ENCODE measurements around the gene HIGD1C. TPM values are rescaled to one million over a fixed set of nuclear protein-coding genes. Genes with fewer than 3 reads are reported as not detected.
"Not testable (repeated sequence)": the region's sequence is repeated elsewhere in the genome, so short reads cannot be mapped to it uniquely, and the experiment has no call there.

Gene HIGD1C
- total RNA-seq, 1 experiment from 2014 or later = not detected

DNA sequence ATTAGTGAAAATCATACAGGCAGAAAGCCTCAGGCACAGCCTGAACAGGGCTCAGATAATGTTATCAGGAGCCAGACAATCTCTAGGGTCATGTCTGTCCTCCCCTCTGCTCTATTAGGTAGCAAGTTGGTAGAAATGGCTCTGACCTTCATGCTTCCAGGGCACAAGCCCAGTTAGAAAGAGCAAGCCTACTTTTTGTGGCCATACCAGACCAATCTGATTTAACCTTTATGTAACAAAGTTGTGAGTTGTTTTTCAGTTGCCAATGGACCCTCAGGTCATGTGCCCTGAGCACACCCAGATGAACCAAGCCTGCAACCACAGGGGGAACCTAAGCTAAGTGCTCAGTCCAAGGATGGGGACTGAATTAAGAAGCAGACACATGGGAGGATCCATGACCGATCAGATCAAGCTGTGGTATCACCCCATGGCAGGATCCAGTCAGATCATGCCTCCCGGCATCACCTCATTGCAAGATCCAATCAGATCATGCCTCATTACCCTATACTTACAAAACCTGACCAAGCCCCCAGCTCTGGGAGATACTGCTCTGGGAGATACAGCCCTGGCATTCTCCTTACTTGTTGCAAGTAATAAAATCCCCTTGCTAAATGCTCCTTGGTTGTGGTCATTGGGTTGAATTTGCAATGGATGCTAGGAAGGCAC is 18.8 kb upstream of the HIGD1C start:
- DNase-seq (ENCODE audit: low spot score) = no peak

DNA sequence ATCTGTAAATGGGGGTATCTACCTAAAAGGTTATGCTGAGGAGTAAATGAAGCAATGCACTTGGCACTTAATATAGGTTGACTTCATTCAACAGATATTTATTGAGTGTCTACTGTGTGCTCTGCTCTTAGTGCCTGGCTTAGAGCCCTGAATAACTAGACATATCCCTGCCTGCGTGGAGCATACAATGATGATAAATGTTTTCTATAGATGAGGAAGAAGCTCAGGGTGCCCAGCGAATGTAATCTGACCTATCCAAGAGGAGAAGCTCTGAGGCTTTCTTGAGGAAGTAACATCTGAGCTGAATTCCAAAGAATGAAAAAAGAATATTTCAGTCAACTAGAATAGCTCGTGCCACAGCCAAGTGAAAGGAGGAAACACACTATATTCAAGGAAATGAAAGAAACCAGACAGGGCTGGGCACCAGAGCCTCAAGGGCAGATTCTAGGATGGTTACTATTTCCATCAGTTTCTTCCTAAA is 17.9 kb upstream of the HIGD1C start:
- no peak for DNase-seq (ENCODE audit: low spot score)

GRCh38 chr12:50934981-50935807 is 17.1 kb upstream of the HIGD1C start:
- DNase-seq (ENCODE audit: low spot score) = peak; percentile 48

GRCh38 chr12:50936821-50937530 is 15.4 kb upstream of the HIGD1C start:
- no peak for DNase-seq (ENCODE audit: low spot score)

- DNase-seq (ENCODE audit: low spot score) = no peak
Measured at GRCh38 chr12:50937653-50938052, 14.7 kb upstream of the HIGD1C start.

GRCh38 chr12:50947933-50948626 is 4.3 kb upstream of the HIGD1C start:
- DNase-seq (ENCODE audit: low spot score) = no peak

DNA sequence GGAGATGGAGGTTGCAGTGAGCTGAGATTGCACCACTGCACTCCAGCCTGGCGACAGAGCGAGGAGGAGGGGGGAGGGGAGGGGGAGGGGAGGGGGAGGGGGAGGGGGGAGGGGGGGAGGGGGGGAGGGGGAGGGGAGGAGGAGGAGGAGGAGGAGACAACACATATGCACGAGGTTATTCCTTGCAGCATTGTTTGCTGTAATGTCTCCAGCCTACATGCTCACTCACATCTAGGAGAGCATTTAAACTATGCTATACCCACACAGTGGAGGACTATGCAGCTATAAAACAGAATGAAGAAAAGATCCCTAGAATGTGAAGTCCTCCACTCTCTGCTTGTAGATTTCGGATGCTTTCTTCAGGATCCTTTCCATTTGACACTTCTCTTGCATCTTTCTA is 3.5 kb upstream of the HIGD1C start:
- no peak for DNase-seq (ENCODE audit: low spot score)

DNA sequence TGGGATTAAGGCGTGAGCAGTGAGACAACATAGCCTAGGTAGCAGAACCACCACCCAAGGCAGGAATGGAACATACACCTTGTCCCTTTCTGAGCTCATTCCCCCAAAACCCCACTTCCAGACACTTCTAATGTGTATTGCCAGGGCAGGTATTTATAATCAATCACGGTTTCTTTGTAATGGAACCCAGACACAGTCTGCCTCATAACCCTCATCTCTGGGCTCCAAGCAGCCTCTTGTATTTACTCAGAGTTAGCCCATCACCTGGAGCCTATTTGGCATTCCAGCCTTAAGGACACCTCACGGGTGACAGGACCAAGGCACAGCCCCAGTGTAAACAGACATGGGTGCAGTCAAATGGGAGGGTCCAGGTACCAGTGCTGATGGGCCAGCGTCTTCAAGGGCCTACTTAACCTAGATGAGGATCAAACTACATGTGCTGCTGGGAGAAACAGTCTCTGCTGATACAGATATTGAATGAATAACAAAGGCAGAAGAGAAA is 2.5 kb upstream of the HIGD1C start:
- no peak for DNase-seq (ENCODE audit: low spot score)

- DNase-seq (ENCODE audit: low spot score) = no peak
Measured at GRCh38 chr12:50951112-50951511, 1.2 kb upstream of the HIGD1C start.

GRCh38 chr12:50953047-50953446 is 703 bp downstream of the HIGD1C start:
- DNase-seq (ENCODE audit: low spot score) = no peak

DNA sequence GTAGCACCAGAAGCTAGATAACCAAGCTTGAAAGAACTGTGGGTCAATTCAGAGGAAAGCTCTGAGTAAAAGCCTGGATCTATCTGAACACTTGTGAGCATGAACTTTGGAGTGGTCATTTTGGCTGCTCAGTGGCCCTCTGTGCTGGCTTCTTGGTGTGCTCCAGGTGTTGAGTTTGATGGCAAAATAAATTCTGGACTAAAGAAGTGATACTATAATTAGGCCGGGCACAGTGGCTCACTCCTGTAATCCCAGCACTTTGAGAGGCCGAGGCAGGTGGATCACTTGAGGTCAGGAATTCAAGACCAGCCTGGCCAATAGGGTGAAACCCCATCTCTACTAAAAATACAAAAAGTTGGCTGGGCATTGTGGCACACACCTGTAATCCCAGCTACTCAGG is 2.4 kb downstream of the HIGD1C start:
- not testable (repeated sequence) for DNase-seq (ENCODE audit: low spot score)

DNA sequence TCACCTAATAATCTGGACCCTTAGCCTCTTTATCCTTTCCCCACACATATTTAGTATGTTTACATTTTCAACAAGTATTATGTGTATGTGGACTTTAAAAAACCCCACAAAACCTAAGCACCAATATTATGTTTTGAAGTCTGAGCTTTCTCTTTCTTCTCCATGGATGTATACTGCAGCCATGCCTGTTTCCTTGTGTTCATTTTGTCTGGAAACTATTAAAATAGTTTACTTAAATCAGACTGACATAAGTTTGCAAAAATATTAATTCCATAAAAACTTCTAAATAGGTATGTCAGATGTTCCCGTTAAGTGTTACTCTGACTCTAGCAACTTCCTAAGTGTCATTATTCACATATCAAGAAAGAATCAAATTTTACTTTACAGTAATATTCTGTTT is 2.9 kb downstream of the HIGD1C start:
- DNase-seq (ENCODE audit: low spot score) = no peak

GRCh38 chr12:50955697-50956096 is 3.4 kb downstream of the HIGD1C start:
- no peak for DNase-seq (ENCODE audit: low spot score)

DNA sequence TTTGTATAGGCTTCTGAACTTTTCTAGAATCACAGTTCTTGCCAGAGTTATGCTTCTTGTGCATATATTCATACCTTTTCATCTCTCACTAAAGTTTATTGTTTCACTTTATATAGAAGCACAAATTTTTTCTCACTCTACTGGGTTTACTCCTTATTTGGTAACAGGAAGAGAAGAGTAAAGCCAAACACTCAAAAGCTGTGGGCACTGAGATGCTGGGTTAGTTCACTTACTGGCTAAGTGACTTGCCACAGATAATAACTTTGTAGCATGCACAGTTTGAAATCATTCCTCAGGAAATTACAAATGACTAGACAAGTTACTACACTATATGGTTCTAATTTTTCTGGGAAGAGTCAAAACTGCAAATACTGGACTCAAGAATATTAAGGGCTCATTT is 7.8 kb downstream of the HIGD1C start:
- DNase-seq (ENCODE audit: low spot score) = peak; percentile 19

DNA sequence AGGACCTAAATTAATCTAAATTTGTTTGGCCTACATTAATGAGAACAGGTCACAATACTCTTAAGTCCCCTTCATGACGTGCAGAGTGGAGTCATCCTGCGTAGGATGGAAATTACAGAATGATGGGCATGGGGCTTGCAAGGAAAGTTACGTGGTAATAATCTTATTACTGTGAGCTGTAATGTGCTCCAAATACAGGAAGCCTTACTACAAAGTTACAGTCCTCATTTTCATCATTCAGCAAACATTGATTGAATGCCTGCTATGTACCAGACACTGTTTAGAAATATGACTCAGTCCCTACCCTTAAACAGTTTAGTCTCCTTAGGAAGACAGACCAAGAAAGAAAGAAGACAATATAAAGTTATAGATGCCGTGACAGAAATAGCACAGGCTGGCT is 9.4 kb downstream of the HIGD1C start:
- DNase-seq (ENCODE audit: low spot score) = no peak

DNA sequence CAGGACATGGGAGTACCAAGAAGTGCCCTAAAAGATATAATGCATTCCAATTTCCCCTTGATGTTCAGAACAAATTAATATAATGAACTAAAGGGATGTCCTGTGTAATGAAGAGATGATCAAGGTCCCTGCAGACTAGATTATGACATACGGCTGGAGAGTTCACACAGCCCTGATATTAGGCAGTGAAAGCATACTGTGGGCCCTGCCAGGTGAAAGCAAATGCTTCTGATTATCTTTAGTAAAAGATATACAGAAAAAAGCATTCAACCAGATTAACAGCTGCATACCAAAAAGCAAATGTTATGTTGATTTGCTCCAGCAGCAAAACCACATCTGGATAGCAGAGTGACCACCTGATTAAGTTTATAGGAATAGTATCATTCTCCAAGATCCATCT is 12.1 kb downstream of the HIGD1C start:
- DNase-seq (ENCODE audit: low spot score) = no peak

DNA sequence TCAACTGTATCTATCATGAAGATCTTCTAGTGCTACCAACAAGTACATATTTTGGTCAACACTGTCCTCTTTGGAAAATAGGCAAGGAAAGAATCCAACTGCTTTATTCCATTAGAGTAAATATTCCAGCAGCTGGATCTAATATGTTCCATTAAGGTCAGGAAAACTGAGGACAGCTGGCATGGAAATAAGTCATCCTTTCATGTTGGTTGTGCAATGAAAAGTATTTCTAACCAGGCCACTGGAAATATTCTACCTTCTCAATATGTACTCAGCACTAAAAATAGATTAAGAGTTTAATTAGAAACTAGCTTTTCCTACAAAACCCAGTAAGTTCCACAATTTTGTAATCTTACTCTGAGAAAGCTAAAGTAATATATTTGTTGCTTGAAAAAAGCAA is 19.6 kb downstream of the HIGD1C start:
- DNase-seq (ENCODE audit: low spot score) = no peak

DNA sequence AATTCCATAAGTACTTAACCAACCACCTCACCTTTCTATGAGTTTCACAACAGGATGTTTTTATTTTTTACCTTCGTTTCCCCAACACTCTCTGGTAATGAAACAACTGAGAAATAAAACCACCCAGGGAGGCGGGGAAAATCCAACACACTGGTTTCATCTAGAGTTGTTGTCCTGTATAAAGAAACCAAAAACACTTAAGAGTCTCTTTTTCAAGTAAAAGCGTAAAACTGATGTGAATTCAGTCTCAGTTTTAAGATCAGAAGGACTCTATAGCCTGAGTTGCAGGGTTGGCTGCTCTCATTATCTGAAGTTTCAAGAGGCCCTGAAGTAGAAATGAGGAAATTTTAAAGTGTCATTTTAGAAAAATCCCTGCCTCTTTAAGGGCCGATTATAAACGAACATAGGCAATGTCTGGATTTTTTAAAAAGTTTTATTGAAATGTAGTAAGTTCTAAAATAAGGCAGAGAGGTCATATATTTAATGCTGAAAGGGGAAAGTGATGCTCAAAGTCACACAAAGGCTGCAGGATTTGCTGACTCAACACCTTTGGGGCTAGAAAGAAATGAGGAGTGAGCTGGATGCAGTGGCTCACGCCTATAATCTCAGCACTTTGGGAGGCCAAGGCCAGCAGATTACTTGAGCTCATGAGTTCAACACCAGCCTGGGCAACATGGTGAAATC is 27.2 kb downstream of the HIGD1C start:
- no peak for DNase-seq (ENCODE audit: low spot score)

- no peak for DNase-seq (ENCODE audit: low spot score)
Measured at GRCh38 chr12:50980545-50980944, 28.2 kb downstream of the HIGD1C start.

DNA sequence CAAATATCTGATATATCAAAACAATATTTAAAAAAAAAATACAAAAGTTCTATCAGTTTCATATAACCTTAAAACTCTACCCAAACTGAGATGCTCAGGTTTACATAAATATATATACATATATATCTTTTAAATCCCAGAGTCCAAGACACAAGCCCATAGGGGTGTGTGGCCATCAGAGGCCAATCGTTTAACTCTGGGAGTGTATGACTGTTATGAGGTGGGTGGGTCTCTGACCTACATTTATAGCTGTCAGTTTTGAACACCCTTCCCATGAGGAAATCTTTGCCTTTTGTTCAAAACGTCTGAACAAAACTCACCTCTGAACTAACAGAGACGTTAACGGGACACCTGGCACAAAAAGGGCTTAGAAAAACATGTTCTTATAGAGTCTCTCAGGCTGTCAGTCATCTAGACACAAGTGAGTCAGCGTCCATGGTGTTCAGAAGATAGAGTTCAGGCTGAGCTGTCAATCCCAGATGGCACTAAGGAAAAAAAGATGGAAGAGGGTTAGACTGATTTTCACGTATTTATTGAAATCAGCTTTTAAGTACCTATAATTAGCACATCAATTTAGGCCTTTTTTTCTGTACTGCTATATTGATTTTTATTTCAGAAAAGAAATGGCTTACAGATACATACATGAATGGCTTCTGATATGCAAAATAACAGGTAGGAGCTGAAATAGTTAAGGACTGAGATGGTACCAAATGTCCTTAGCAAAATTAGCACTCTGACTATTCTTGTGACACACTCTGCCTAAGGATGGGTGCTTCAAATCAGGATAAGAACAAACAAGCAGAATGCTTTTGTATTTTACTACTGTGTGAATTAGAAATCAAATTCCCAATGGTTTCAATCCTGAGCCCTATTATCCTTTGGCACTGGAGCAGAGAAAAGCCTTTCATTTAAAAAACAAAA is 29.2 kb downstream of the HIGD1C start:
- DNase-seq (ENCODE audit: low spot score) = no peak
